Retinal pigment epithelial cell (primary cell): ENCODE measurements around the gene TBCC.
A peak's percentile ranks its signal among the peaks of the same experiment; 100 is the strongest.

Experiments used
- DNase-seq: peaks from one replicate; pipeline ENCODE4 v3.0.0-alpha.2; 2010; ENCODE audit warnings: low read depth
- H3K4me3 ChIP-seq: 2 replicates; pipeline ENCODE4 v1.5.1; 2011; ENCODE audit warnings: mild to moderate bottlenecking, low read length, control low read depth, moderate library complexity
- TF ChIP-seq, protein P1 (sequence below): conservative IDR thresholded peaks from 2 replicates; pipeline ENCODE4 v1.5.1; 2011; ENCODE audit warnings: low read depth, low read length, control low read depth, inconsistent platforms

TBCC gene, protein sequence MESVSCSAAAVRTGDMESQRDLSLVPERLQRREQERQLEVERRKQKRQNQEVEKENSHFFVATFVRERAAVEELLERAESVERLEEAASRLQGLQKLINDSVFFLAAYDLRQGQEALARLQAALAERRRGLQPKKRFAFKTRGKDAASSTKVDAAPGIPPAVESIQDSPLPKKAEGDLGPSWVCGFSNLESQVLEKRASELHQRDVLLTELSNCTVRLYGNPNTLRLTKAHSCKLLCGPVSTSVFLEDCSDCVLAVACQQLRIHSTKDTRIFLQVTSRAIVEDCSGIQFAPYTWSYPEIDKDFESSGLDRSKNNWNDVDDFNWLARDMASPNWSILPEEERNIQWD

DNA sequence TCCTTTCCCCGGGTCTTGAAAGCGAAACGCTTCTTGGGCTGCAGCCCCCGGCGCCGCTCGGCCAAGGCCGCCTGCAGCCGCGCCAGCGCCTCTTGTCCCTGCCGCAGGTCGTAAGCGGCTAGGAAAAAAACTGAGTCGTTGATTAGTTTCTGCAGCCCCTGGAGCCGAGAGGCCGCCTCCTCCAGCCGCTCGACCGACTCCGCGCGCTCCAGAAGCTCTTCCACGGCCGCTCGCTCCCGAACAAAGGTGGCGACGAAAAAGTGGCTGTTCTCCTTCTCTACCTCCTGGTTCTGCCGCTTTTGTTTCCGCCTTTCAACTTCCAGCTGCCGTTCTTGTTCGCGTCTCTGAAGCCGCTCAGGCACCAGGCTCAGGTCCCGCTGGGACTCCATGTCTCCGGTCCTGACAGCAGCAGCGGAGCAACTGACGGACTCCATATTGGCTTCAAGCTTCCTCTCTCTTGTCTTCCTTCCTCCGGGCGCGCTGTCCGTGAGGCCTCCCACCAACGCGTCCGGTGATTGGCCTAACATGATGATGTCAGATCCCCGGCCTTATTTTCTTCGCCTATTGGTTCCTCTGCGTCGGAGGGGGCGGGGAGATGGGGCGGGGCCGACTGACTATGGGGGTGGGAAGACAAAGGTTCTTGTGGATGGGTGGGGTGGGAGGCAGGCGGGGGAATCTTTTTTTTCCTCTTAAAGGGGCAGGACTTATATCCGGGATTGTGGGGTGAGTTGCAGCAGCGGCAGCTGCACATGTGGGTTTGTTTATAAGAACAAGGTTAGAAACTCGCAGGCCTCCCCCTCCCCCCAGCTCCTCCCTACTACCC is at the start of gene TBCC:
Gene TBCC, minus strand, starts transcription at position 464 of the 823 bp plus-strand sequence. Its CDS starts 30 bp downstream, at position 434.
- TF ChIP-seq, protein P1, sequence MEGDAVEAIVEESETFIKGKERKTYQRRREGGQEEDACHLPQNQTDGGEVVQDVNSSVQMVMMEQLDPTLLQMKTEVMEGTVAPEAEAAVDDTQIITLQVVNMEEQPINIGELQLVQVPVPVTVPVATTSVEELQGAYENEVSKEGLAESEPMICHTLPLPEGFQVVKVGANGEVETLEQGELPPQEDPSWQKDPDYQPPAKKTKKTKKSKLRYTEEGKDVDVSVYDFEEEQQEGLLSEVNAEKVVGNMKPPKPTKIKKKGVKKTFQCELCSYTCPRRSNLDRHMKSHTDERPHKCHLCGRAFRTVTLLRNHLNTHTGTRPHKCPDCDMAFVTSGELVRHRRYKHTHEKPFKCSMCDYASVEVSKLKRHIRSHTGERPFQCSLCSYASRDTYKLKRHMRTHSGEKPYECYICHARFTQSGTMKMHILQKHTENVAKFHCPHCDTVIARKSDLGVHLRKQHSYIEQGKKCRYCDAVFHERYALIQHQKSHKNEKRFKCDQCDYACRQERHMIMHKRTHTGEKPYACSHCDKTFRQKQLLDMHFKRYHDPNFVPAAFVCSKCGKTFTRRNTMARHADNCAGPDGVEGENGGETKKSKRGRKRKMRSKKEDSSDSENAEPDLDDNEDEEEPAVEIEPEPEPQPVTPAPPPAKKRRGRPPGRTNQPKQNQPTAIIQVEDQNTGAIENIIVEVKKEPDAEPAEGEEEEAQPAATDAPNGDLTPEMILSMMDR, result no peak

GRCh38 chr6:42795651-42796050 is 49.7 kb upstream of the TBCC start:
- DNase-seq, result no peak
- H3K4me3 ChIP-seq, result no peak overlapping the region
- TF ChIP-seq, protein P1, result no peak

More for the DNA sequence above, at the start of gene TBCC:
- peak within 1 kb of the TSS; percentile 99 for H3K4me3 ChIP-seq
- peak; percentile 95 for DNase-seq

DNA sequence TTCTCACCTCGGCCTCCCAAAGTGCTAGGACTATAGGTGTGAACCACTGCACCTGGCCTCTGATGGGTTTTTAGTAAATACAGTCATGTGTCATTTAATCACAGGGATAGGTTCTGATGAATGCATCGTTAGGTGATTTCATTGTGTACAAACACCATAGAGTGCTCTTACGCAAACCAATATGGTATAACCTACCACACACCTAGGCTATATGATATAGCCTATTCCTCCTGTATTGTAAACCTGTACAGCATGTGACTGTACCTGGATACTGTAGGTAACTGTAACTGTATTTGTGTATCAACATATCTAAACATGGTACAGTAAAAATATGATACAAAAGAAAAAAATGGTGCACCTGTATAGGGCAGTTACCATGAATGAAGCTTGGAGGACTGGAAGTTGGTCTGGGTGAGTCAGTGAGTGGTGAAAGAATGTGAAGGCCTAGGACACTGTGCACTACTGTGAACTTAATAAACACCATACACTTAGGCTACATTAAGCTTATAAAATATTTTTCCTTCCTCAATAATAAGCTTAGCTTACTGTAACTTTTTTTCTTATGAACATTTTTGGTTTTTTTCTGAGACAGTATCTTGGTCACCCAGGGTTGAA is 45.9 kb upstream of the TBCC start:
- H3K4me3 ChIP-seq, result no peak overlapping the region
- TF ChIP-seq, protein P1, result no peak
- no peak for DNase-seq

GRCh38 chr6:42790549-42791181 is 44.8 kb upstream of the TBCC start:
- no peak for DNase-seq
- TF ChIP-seq, protein P1, result no peak

GRCh38 chr6:42788671-42789070 is 42.8 kb upstream of the TBCC start:
- no peak overlapping the region for H3K4me3 ChIP-seq
- no peak for DNase-seq
- TF ChIP-seq, protein P1, result no peak

More at GRCh38 chr6:42790549-42791181, 44.8 kb upstream of the TBCC start:
- no peak overlapping the region for H3K4me3 ChIP-seq

GRCh38 chr6:42787063-42787472 is 41.2 kb upstream of the TBCC start:
- TF ChIP-seq, protein P1, result no peak
- H3K4me3 ChIP-seq, result no peak overlapping the region

More at GRCh38 chr6:42787063-42787472, 41.2 kb upstream of the TBCC start:
- no peak for DNase-seq
